ENCODE data around the gene SOX15. TPM values are rescaled to one million over a fixed set of nuclear protein-coding genes. Genes with fewer than 3 reads are reported as not detected.

The SOX15 gene
- total and polyA plus RNA-seq, 10 of the 15 experiments (the other 5 are each of a cell fraction or from before 2014, with no cell fraction given), result 0.06 to 0.53 (median 0.16) TPM; not detected in 2

- TF ChIP-seq SMC3 (IDR thresholded peaks at IDR 0.05; ENCODE audit: borderline replicate concordance, low read length), result peak; percentile 76
- TF ChIP-seq FOS (IDR thresholded peaks at IDR 0.05; ENCODE audit: borderline replicate concordance, extremely low read depth, insufficient read length), result no peak
- no peak for TF ChIP-seq SREBF1 (IDR thresholded peaks at IDR 0.05; ENCODE audit: low read length)
- TF ChIP-seq PAX8 (IDR thresholded peaks at IDR 0.05), result no peak
- TF ChIP-seq TBL1XR1 (IDR thresholded peaks at IDR 0.05; ENCODE audit: low read depth, low read length), result no peak
- no peak for TF ChIP-seq ESRRA (IDR thresholded peaks at IDR 0.05; ENCODE audit: low read length)
- TF ChIP-seq SMAD1 (IDR thresholded peaks at IDR 0.05; ENCODE audit: low read depth, partially characterized antibody), result peak; percentile 17
- TF ChIP-seq ZBED1 (IDR thresholded peaks at IDR 0.05; ENCODE audit: borderline replicate concordance), result no peak
- TF ChIP-seq ZNF687 (IDR thresholded peaks at IDR 0.05), result no peak
- TF ChIP-seq RUNX3 (IDR thresholded peaks at IDR 0.05; ENCODE audit: low read length), result no peak
- TF ChIP-seq MTA3 (IDR thresholded peaks at IDR 0.05; ENCODE audit: borderline replicate concordance, low read length), result no peak
- no peak for TF ChIP-seq NFYA (IDR thresholded peaks at IDR 0.05; ENCODE audit: borderline replicate concordance, low read depth, low read length)
- no peak for TF ChIP-seq BRCA1 (IDR thresholded peaks at IDR 0.05; ENCODE audit: low read depth, low read length)
- peak; percentile 97 for TF ChIP-seq HDGF (IDR thresholded peaks at IDR 0.05)
- TF ChIP-seq, protein P1, sequence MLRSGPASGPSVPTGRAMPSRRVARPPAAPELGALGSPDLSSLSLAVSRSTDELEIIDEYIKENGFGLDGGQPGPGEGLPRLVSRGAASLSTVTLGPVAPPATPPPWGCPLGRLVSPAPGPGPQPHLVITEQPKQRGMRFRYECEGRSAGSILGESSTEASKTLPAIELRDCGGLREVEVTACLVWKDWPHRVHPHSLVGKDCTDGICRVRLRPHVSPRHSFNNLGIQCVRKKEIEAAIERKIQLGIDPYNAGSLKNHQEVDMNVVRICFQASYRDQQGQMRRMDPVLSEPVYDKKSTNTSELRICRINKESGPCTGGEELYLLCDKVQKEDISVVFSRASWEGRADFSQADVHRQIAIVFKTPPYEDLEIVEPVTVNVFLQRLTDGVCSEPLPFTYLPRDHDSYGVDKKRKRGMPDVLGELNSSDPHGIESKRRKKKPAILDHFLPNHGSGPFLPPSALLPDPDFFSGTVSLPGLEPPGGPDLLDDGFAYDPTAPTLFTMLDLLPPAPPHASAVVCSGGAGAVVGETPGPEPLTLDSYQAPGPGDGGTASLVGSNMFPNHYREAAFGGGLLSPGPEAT (IDR thresholded peaks at IDR 0.05; ENCODE audit: low read depth), result peak; percentile 46
- TF ChIP-seq, protein P2, sequence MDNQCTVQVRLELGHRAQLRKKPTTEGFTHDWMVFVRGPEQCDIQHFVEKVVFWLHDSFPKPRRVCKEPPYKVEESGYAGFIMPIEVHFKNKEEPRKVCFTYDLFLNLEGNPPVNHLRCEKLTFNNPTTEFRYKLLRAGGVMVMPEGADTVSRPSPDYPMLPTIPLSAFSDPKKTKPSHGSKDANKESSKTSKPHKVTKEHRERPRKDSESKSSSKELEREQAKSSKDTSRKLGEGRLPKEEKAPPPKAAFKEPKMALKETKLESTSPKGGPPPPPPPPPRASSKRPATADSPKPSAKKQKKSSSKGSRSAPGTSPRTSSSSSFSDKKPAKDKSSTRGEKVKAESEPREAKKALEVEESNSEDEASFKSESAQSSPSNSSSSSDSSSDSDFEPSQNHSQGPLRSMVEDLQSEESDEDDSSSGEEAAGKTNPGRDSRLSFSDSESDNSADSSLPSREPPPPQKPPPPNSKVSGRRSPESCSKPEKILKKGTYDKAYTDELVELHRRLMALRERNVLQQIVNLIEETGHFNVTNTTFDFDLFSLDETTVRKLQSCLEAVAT (IDR thresholded peaks at IDR 0.05), result 0 out of 2 replicates have a peak, but pooled peaks have one; percentile 31
- TF ChIP-seq, protein P3, sequence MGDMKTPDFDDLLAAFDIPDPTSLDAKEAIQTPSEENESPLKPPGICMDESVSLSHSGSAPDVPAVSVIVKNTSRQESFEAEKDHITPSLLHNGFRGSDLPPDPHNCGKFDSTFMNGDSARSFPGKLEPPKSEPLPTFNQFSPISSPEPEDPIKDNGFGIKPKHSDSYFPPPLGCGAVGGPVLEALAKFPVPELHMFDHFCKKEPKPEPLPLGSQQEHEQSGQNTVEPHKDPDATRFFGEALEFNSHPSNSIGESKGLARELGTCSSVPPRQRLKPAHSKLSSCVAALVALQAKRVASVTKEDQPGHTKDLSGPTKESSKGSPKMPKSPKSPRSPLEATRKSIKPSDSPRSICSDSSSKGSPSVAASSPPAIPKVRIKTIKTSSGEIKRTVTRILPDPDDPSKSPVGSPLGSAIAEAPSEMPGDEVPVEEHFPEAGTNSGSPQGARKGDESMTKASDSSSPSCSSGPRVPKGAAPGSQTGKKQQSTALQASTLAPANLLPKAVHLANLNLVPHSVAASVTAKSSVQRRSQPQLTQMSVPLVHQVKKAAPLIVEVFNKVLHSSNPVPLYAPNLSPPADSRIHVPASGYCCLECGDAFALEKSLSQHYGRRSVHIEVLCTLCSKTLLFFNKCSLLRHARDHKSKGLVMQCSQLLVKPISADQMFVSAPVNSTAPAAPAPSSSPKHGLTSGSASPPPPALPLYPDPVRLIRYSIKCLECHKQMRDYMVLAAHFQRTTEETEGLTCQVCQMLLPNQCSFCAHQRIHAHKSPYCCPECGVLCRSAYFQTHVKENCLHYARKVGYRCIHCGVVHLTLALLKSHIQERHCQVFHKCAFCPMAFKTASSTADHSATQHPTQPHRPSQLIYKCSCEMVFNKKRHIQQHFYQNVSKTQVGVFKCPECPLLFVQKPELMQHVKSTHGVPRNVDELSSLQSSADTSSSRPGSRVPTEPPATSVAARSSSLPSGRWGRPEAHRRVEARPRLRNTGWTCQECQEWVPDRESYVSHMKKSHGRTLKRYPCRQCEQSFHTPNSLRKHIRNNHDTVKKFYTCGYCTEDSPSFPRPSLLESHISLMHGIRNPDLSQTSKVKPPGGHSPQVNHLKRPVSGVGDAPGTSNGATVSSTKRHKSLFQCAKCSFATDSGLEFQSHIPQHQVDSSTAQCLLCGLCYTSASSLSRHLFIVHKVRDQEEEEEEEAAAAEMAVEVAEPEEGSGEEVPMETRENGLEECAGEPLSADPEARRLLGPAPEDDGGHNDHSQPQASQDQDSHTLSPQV (IDR thresholded peaks at IDR 0.05), result no peak
- TF ChIP-seq CBX3 (IDR thresholded peaks at IDR 0.05; ENCODE audit: borderline replicate concordance, low read depth), result no peak
- TF ChIP-seq, protein P4, sequence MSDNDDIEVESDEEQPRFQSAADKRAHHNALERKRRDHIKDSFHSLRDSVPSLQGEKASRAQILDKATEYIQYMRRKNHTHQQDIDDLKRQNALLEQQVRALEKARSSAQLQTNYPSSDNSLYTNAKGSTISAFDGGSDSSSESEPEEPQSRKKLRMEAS (IDR thresholded peaks at IDR 0.05; ENCODE audit: low read depth, low read length), result peak; percentile 9; the same call in 1 of the 2 replicates
- TF ChIP-seq SMAD5 (IDR thresholded peaks at IDR 0.05; ENCODE audit: low read depth), result no peak; the same call in 1 of the 2 replicates
These were observed 28.8 kb downstream of the SOX15 start (continued) for GRCh38 chr17:7561028-7561575.
